CD14-positive monocyte (primary cell): ENCODE measurements around the gene KLF3. TPM values are rescaled to one million over a fixed set of nuclear protein-coding genes. Genes with fewer than 3 reads are reported as not detected.

Source experiments
- DNase-seq, 3 donors: peaks; one replicate each; pipeline ENCODE4 v3.0.0-alpha.2; 2011 to 2022
- H2AFZ ChIP-seq: 2 replicates; pipeline ENCODE4 v1.6.0; 2012; ENCODE audit warnings: mild to moderate bottlenecking, low read depth, low read length, inconsistent platforms; ENCODE audit not compliant: insufficient read depth, poor library complexity, severe bottlenecking
- H3K27ac ChIP-seq, 2 donors: 1 replicate in 1 of 2; 2 replicates in 1 of 2; pipeline ENCODE4 v1.5.1; 2012 to 2013; ENCODE audit warnings: low read length in 2 of 2, control low read depth in 1 of 2, inconsistent platforms in 1 of 2, low read depth in 1 of 2, mild to moderate bottlenecking in 1 of 2
- H3K27me3 ChIP-seq, 2 donors: one replicate each; pipeline versions ENCODE4 v1.6.0 to v1.6.1; 2011 to 2013; ENCODE audit warnings: low read length in 2 of 2; ENCODE audit not compliant: control insufficient read depth in 2 of 2, insufficient read depth in 2 of 2
- H3K36me3 ChIP-seq, 2 donors: replicated peaks in 1 of 2; 1 replicate in 1 of 2; 2 replicates in 1 of 2; pipeline versions ENCODE4 v1.5.1 to v1.6.1; 2012 to 2013; ENCODE audit warnings: low read length in 2 of 2, control low read depth in 1 of 2, inconsistent platforms in 1 of 2, mild to moderate bottlenecking in 1 of 2; ENCODE audit not compliant: insufficient read depth in 2 of 2, control insufficient read depth in 1 of 2
- H3K4me1 ChIP-seq, 2 donors: 1 replicate in 1 of 2; 2 replicates in 1 of 2; pipeline versions ENCODE4 v1.5.1 to v1.6.1; 2012 to 2013; ENCODE audit warnings: low read length in 2 of 2, control low read depth in 1 of 2, inconsistent platforms in 1 of 2, mild to moderate bottlenecking in 1 of 2, moderate library complexity in 1 of 2; ENCODE audit not compliant: insufficient read depth in 2 of 2, control insufficient read depth in 1 of 2
- H3K4me2 ChIP-seq: replicated peaks from 2 replicates; pipeline ENCODE3; 2012; ENCODE audit warnings: low read length, moderate library complexity, mild to moderate bottlenecking; ENCODE audit not compliant: poor library complexity, severe bottlenecking; ENCODE audit errors: extremely low read depth
- H3K4me3 ChIP-seq, 3 experiments: fragments of 200-600 bp in 1 of 3; sonication (generic) in 1 of 3; replicated peaks in 1 of 3; 1 replicate in 2 of 3; 2 replicates in 1 of 3; pipeline ENCODE4 v1.5.1; 2011 to 2013; ENCODE audit warnings: low read length in 3 of 3, mild to moderate bottlenecking in 3 of 3, control low read depth in 2 of 3, low read depth in 2 of 3, inconsistent platforms in 1 of 3, moderate library complexity in 1 of 3
- H3K79me2 ChIP-seq: 2 replicates; pipeline ENCODE4 v1.6.0; 2012; ENCODE audit warnings: mild to moderate bottlenecking, control low read depth, inconsistent platforms, low read length, moderate library complexity; ENCODE audit not compliant: insufficient read depth
- H3K9ac ChIP-seq: 2 replicates; pipeline ENCODE4 v1.6.0; 2017; ENCODE audit warnings: low read length, mild to moderate bottlenecking; ENCODE audit not compliant: insufficient read depth, poor library complexity, severe bottlenecking
- H3K9me3 ChIP-seq, 2 donors: replicated peaks in 1 of 2; 1 replicate in 1 of 2; 2 replicates in 1 of 2; pipeline versions ENCODE4 v1.5.1 to v1.6.1; 2012 to 2013; ENCODE audit warnings: low read length in 2 of 2, control low read depth in 1 of 2; ENCODE audit not compliant: control insufficient read depth in 1 of 2, insufficient read depth in 1 of 2
- H4K20me1 ChIP-seq: 2 replicates; pipeline ENCODE4 v1.6.0; 2012; ENCODE audit warnings: mild to moderate bottlenecking, low read length, control low read depth, moderate library complexity; ENCODE audit not compliant: insufficient read depth
- H3K27ac Mint-ChIP-seq, 7 donors: one replicate each; pipeline ENCODE4 v1.8.0; 2020; ENCODE audit warnings: mild to moderate bottlenecking in 7 of 7, mixed read lengths in 7 of 7, moderate library complexity in 6 of 7, inconsistent platforms in 2 of 7
- H3K27me3 Mint-ChIP-seq, 3 donors: one replicate each; pipeline ENCODE4 v1.8.0; 2021 to 2022; ENCODE audit warnings: low read depth in 3 of 3, mild to moderate bottlenecking in 3 of 3, mixed read lengths in 3 of 3, moderate library complexity in 3 of 3, inconsistent platforms in 1 of 3
- H3K36me3 Mint-ChIP-seq, 2 donors: one replicate each; pipeline ENCODE4 v1.8.0; 2020; ENCODE audit warnings: mixed read lengths in 2 of 2, inconsistent platforms in 1 of 2, mild to moderate bottlenecking in 1 of 2
- H3K4me1 Mint-ChIP-seq: one replicate; pipeline ENCODE4 v1.8.0; 2020; ENCODE audit warnings: mild to moderate bottlenecking, mixed read lengths
- H3K4me3 Mint-ChIP-seq, 2 donors: one replicate each; pipeline ENCODE4 v1.8.0; 2020; ENCODE audit warnings: mild to moderate bottlenecking in 2 of 2, mixed read lengths in 2 of 2, moderate library complexity in 1 of 2
- H3K9me3 Mint-ChIP-seq, 7 donors: one replicate each; pipeline ENCODE4 v1.8.0; 2020 to 2022; ENCODE audit warnings: mixed read lengths in 7 of 7, mild to moderate bottlenecking in 6 of 7, moderate library complexity in 6 of 7, inconsistent platforms in 2 of 7
- WGBS: methylation state at CpG from one replicate; pipeline ENCODE4 v1.1.5; 2013; ENCODE audit warnings: missing lambda C conversion rate; ENCODE audit not compliant: insufficient coverage; 5-methylcytosine and 5-hydroxymethylcytosine counted together
- intact Hi-C, 2 donors: fragments of 100-400 bp; cut with micrococcal nuclease; formaldehyde crosslinking; loops; one replicate each; pipeline versions ENCODE4 v1.15.0 to v1.15.1; 2023
- polyA plus RNA-seq, 3 donors: library from polyadenylated mRNA; depleted of rRNA in 1 of 3; unstranded in 2 of 3; stranded (reverse) in 1 of 3; fragments of 300-500 nt in 2 of 3; fragments of >200 nt in 1 of 3; fragmentation: Illumina TruSeq in 2 of 3; gene quantifications; 1 replicate in 2 of 3; 2 replicates in 1 of 3; pipeline ENCODE4 v1.2.3, GENCODE V29; 2012 to 2021
- TF ChIP-seq, protein P1 (sequence below): fragments of 200-600 bp; IDR thresholded peaks from one replicate; pipeline ENCODE4 v1.8.0; 2022; ENCODE audit warnings: antibody characterized with exemption, mild to moderate bottlenecking

Gene KLF3
- polyA plus RNA-seq, 3 donors: 46.3 to 95.7 (median 53.9) TPM

DNA sequence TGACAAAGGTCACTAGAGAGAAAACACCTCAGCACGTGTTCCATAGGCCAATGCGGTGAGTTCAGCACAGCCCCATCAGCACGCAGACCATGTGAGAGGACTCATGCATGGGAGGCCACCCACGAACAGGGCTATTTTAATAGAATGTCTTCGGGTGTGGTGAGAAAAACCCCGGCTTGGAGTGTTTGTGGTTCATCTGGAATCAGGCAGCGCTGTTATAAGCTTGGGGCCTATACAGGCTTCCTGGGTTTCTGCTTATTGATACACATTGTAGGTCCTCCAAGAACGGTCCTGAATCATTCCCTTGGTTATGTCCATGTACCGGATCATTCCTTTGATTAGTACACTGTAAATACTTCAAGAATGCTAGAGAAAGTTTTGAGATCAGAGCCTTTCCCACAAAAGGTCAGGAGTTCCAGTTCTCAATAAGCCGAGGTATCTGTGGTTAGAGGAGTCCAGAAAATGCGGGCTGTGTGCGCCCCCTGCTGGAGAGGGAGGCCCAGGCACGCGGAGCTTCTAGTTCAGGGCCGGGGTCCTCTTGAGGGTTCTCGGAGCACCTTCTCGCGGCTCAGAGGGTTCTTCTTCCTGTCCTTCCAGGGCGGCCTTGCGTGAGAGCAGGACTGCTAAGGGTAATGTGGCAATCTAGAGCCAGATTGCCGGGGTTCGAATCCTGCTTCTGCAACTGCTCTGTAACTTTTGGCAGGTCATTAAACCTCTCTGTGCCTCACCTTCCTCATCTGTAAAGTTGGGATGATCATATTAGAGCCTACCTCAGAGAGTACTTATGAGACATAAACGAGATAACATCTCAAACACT, 67.0 kb downstream of the KLF3 start:
- intact Hi-C loops: loop anchor here (2.0 to 5.0 kb wide), 3 partner anchors 549 to 668 kb away; no protein-coding TSS in a partner anchor
- DNase-seq: peak; percentile 62 to 75 (median 67)
- Histone ChIP-seq H3K9me3 (peaks cover 0 to 3% of the 10 kb centered on the region in 2 donors), H3K79me2 (no peaks in the 10 kb centered on the region), H3K9ac (no peak overlapping the region), H4K20me1 (no peaks in the 10 kb centered on the region), H3K4me3 (no peak overlapping the region), H3K36me3 (no peaks in the 10 kb centered on the region), H3K4me2 (no peak overlapping the region), H3K27me3 (no peaks in the 10 kb centered on the region), H3K27ac (no peak overlapping the region), H2AFZ (peak overlapping the region; percentile 38), H3K4me1 (peaks cover 14 to 29% of the 10 kb centered on the region in 2 donors)
- Mint-ChIP-seq H3K27ac (no peak overlapping the region), H3K9me3 (peaks cover 0 to 11% (median 4%) of the 10 kb centered on the region in 7 donors), H3K36me3 (no peaks in the 10 kb centered on the region), H3K4me1 (peaks cover 20% of the 10 kb centered on the region), H3K4me3 (no peak overlapping the region), H3K27me3 (peaks cover 0 to 4% (median 2%) of the 10 kb centered on the region in 3 donors)
- TF ChIP-seq, protein P1, sequence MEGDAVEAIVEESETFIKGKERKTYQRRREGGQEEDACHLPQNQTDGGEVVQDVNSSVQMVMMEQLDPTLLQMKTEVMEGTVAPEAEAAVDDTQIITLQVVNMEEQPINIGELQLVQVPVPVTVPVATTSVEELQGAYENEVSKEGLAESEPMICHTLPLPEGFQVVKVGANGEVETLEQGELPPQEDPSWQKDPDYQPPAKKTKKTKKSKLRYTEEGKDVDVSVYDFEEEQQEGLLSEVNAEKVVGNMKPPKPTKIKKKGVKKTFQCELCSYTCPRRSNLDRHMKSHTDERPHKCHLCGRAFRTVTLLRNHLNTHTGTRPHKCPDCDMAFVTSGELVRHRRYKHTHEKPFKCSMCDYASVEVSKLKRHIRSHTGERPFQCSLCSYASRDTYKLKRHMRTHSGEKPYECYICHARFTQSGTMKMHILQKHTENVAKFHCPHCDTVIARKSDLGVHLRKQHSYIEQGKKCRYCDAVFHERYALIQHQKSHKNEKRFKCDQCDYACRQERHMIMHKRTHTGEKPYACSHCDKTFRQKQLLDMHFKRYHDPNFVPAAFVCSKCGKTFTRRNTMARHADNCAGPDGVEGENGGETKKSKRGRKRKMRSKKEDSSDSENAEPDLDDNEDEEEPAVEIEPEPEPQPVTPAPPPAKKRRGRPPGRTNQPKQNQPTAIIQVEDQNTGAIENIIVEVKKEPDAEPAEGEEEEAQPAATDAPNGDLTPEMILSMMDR: peak; percentile 99
- WGBS: 39% methylated on average over 16 of the region's 23 CpGs

DNA sequence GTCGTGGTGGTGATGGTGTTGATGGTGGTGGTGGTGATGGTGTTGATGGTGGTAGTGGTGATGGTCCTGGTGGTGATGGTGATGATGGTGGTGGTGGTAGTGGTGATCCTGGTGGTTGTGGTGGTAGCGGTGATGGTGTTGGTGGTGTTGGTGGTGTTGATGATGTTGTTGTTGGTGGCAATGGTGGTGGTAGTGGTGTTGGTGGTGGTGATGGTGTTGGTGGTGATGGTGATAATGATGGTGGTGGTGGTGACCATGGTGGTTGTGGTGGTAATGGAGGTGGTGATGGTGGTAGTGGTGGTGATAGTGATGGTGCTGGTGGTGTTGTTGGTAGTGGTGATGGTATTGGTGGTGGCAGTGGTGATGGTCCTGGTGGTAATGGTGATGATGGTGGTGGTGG, 69.7 kb downstream of the KLF3 start:
- Histone ChIP-seq H3K79me2 (no peaks in the 10 kb centered on the region), H3K4me3 (no peak overlapping the region), H3K27ac (no peak overlapping the region), H3K27me3 (no peaks in the 10 kb centered on the region), H3K9me3 (peaks cover 0 to 3% of the 10 kb centered on the region in 2 donors), H3K36me3 (no peaks in the 10 kb centered on the region), H2AFZ (no peak overlapping the region), H3K9ac (no peak overlapping the region), H3K4me1 (peaks cover 10 to 23% of the 10 kb centered on the region in 2 donors), H4K20me1 (no peaks in the 10 kb centered on the region), H3K4me2 (no peak overlapping the region)
- 95% methylated on average over 2 of the region's 2 CpGs for WGBS
- no peak for DNase-seq
- Mint-ChIP-seq H3K4me1 (peaks cover 14% of the 10 kb centered on the region), H3K27me3 (peaks cover 0 to 4% (median 3%) of the 10 kb centered on the region in 3 donors), H3K9me3 (peaks cover 0 to 11% (median 4%) of the 10 kb centered on the region in 7 donors), H3K27ac (peak overlapping the region in 2 of 7 donors; percentile 37 to 91), H3K36me3 (no peaks in the 10 kb centered on the region), H3K4me3 (no peak overlapping the region)
- TF ChIP-seq, protein P1: no peak
- intact Hi-C loops: loop anchor here in 1 of 2 donors (5.0 kb wide), 1 partner anchor 551 kb away; no protein-coding TSS in a partner anchor
